Activated CD4-positive, CD25-positive, alpha-beta regulatory T cell treated with anti-CD3 and anti-CD28 coated beads, Interleukin-2, amount 50 U/mL, for 24 hours (primary cell): ENCODE results near the gene LAMA3.

ENCODE experiments used
- ATAC-seq, 2 donors: fragments of 150-1000 bp; cut with Tn5 transposase; one replicate each; pipeline ENCODE4 v1.10.0; 2021; ENCODE audit warnings: mild to moderate bottlenecking in 1 of 2, moderate library complexity in 1 of 2

Gene LAMA3

DNA sequence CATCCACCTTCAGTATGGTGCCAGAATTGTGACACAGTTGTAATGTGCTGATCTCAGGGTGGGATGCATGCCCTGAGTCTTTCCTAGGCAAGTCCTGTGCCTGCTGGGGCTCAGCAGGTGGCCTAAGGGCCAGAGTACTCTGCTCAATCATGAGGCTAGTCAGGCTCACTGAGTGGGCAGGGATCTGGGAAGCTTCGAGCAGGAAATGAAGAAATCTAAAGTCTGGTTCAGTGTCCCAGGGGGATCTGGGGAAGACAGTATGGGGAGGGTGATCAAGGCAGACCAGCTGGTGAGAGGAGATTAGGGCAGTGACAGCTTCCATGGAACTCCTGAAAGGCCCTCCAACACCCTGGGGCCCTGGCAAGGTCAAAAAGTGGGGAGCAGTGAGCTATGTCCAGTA is 17.7 kb upstream of the LAMA3 start:
- no peak for ATAC-seq

GRCh38 chr18:23673725-23674124 is 15.5 kb upstream of the LAMA3 start:
- ATAC-seq, result peak; percentile 87 to 91

DNA sequence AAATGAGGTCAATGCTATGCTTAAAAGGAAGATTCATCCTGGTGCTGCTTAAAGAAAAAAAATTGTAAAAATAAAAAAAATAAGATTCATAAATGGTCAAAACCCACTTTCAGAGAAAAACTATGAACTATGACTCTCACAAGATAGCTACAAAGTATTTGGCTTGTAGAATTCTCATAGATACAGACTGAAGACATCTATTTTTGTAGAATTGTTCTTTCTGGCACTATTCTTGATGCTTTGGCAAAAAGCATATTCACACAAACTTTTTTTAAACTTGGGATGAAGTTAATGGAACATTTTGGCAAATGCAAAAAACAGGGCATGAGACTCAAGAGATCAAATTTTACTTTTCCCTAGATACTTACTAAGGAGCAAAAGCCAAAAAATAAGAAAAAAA is 14.0 kb upstream of the LAMA3 start:
- no peak for ATAC-seq

DNA sequence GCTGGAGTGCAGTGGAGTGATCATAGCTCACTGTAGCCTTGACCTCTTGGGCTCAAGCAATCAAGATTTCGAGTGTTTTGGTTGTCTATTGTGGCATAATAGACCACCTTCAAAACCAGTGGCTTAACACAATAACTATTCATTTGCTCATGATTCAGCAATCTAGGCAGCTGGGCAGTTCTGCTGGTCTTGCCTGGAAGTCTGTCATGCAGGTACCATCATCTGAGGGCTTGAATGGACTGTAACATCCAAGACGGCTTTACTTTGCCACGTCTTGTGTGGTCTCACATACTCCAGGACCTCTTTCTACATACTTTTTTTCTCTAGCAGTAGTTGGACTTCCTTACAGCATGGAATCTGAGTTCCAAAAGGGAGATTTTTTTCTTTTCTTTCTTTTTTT is 13.4 kb upstream of the LAMA3 start:
- no peak for ATAC-seq

- no peak for ATAC-seq
Observed at GRCh38 chr18:23682045-23682444, 7.2 kb upstream of the LAMA3 start.

DNA sequence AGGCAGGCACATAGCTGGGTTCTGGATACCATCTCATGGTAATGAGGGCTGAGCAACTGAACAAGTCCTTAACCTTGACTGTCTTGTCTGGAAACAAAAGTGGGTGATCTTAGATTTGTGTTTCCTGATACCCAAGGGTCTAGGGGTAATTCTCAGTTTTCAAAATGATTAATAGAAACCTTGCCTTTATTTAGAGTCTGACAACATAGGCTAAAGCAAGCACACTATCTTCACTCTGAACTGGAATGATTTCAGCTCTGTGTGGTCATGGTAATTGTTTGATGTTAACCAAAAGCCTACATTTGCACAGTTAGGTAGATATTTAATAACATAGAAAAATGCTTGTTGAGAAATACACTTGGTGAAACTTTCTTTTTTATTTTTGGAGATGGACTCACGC is 6.8 kb upstream of the LAMA3 start:
- ATAC-seq, result no peak

DNA sequence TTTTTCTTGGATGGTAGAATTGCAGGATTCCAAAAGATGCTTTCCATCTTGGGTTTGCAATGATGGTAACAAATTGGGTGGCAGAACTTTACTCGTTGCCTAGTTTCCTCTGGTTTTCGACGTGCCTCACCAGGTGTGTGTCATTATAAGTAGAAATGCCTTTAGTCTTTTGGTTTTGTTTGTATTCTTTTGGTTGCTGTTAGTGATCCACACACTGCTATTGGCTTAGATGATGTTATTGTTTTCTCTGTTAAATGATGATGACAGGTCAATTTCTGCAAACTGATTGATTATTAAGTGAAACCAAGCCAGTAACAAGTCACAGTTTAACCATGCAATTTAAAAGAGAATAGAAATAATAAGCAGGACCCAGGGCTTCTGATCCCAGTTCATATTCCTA is 6.1 kb upstream of the LAMA3 start:
- no peak for ATAC-seq

DNA sequence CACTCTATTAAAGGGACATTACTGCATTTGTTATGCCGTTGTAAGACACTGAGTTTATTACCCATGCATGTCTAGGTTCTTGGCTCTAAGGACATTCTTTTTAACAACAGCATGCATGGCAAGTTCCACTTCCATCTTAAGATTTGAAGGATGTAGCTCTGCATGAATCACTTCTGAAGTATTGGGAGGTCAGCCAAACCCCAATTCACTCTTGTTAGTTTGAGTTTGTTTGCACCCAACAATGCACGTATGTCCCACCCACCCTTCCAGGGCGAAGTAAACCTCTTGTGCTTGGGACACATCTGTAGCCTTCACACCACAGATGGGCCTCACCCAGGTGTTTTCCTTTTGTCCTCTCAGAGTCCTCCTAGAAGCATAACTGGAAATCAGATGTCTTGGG is 5.6 kb upstream of the LAMA3 start:
- no peak for ATAC-seq

DNA sequence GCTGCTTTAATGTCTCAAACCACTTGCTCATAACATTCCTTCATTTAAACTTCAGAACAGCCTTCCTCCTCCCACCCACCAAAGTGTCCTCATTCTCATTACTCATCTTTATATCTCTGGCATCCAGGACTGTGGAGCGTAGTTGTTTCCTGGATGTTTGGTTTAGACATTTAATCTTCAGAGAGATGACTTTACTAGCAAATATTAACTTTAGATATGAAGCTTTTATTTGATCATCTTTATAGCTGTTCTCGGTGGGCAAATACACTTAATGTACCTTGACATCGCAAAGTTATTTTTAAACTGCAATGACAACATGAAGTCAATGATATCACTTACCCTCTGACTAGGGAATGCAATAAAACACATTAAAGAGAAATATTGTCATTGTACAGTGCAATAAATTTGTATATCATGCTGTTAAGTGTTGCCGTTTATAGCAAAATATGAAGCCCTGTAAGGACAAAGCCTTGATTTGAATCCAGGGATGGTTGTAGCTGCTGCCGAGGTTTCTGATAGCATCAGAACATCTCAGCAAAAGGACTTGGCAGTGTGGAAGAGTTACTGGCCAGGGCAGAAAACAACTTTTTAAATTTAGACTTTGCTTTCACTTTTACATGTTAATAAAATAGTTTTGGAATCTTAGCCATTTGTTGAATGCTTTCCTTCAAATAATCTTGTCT is 4.6 kb upstream of the LAMA3 start:
- ATAC-seq, result no peak

GRCh38 chr18:23688528-23688927 is 725 bp upstream of the LAMA3 start:
- ATAC-seq, result no peak

DNA sequence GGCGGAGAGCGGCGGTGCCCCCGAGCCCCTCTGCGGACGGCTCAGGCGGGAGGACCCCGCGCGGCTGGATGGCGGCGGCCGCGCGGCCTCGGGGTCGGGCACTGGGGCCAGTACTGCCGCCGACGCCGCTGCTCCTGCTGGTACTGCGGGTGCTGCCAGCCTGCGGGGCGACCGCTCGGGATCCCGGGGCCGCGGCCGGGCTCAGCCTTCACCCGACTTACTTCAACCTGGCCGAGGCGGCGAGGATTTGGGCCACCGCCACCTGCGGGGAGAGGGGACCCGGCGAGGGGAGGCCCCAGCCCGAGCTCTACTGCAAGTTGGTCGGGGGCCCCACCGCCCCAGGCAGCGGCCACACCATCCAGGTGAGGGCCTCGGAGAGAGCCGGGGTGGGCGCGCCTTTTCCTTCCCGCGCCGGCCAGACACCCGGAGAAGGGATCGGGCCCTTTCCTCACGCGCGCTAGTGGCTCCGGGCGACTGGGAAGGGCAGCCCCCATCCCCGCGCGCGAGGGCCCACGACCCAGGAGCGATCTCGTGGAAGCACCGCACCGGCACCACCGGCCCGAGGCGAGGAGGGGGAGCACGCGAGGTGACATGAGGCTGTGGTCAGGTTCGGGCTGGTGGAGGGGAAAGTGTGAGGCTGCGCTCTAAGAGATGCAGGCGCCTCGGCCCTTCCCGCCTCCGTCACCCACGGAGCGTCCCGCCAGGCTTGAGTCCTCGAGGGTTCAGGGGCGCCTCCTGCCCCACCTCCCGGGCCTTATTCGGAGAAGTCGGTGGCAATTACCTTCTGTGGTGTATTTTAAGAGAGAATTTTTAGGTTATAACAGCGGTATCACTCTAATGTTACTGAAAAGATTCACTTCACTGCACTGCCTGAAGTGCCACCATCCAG is 607 bp downstream of the LAMA3 start:
- peak; percentile 13 to 17 for ATAC-seq

- no peak for ATAC-seq
Observed at GRCh38 chr18:23690505-23691068, 1.3 kb downstream of the LAMA3 start.

DNA sequence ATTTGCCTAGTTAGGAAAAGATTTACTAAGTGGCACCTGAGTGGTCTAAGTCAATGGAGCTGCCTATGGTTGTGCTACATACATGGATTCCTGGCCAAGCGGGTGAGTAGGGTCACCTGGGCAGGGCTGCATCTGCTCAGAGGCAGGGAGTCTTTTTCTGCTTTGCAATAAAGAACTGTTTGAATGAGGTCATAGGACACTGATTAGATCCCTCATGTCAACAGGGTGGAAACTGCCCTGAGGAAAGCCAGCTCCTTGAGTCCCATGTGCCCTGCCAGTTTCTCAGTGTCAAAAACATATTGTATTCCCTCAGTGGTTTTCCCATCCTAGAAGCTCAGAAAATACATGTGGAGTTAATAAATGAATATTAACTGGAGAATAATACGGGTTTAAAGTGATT is 4.6 kb downstream of the LAMA3 start:
- no peak for ATAC-seq

DNA sequence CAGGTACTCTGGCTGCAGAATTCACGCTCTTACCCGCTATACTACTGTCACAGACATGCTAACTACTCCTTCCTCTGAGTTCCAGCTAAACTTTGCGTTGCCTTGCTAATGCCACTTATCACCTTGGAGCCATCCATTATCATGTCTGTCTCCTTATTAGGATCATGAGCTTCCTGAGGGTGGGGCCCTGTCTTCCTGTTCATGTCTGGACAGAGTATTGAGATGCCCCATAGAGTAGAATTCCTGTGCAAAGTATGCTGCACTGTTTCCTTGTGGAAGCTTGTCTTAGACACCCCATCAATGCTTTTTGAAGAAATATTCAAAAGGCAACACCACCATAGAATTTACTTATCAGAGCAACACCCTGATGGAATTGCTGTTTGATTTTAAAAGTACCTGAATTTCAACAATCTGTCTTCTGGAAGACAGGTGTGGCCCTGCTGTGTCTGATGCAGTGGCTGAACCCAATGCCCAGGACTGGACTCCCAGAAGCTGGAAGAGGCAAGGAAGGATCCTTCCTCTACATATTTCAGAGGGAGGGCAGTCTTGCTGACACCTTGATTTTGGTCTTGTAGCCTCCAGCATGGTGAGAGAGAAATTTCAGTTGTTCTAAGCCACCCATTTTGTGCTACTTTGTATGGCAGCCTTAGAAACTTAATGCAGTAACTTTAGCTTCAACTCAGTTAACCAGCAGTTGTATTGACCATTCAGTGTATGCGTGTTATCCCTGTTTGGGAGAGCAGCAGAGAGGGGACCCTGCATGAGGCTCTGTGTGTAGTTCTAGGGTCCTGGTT is 5.6 kb downstream of the LAMA3 start:
- no peak for ATAC-seq

GRCh38 chr18:23701017-23701416 is 11.8 kb downstream of the LAMA3 start:
- no peak for ATAC-seq

DNA sequence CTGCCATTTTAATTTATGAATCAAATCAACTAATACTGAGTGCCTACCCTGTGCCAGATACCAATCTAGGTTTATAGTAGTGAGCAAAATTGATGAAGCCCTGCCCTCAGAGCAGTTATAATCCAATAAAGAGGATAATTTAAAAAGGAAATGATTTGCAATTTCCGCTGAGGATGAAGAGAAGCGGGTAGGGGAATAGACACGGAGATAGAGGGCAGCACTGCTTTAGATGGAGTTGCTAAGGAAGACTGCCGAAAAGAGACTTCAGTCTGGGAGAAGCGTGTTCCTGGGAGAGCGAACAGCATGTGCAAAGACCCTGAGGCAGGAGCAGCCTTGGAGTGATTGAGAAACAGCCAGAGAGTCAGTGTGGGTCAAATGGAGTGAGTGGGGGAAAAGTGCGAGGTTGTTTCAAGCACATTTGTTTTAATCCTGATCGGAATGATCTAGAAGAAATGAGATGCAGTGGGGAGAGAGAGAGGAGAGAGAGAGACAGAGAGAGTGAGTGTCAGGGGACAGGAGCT is 12.4 kb downstream of the LAMA3 start:
- no peak for ATAC-seq

DNA sequence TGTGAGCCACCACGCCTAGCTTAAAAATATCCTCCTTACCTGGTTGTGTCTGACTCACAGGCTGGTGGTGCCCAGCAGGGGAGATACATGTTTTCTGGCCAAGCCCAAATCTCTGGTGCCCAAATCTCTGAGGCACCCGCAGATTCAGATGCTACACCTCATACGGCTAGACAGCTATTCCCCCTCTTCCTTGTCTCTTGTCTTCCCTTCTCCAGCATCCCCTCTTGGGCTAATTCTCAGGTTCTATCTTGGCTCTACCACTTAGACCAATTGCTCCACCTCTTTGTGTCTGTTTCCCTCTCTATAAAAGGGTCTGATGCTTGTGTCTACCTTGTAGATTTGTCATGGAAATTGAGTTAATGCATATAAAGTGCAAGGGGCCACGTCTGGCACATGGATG is 13.4 kb downstream of the LAMA3 start:
- ATAC-seq, result no peak

GRCh38 chr18:23703057-23703986 is 14.1 kb downstream of the LAMA3 start:
- peak in 1 of 2 donors; percentile 51 for ATAC-seq

GRCh38 chr18:23703987-23704384 is 14.7 kb downstream of the LAMA3 start:
- no peak for ATAC-seq

- ATAC-seq, result no peak
Observed at GRCh38 chr18:23704806-23705205, 15.6 kb downstream of the LAMA3 start.

DNA sequence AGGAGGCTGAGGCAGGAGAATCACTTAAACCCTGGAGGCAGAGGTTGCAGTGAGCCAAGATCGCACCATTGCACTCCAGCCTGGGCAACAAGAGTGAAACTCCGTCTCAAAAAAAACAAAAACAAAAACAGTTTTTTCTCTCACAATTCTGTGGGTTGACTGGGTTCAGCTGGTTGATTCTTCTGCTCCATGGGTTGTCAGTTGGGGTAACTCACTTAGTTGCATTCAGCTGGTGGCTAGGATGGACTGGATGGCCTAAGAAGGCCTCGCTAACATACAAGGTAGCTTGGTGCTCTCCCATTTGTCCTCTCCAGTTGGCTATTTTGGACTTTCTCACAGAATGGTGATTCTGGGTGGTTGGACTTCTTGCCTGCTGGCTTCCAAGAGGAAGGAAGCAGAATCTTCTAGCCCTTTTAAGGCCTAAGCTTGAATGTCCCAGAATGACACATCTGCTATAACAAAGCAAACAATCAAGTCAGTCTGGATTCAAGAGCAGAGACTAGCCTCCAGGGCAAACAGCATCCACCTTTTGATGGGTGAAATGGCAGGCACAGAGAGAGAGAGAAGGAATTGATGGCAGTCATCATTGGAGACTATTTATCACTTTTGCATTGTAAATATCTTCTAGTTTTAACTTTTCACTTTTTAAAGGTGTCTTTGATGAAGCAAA is 17.9 kb downstream of the LAMA3 start:
- no peak for ATAC-seq
